HG02642 (cell line): ENCODE results near the gene ZYG11A.
"Not testable (repeated sequence)": the region's sequence is repeated elsewhere in the genome, so short reads cannot be mapped to it uniquely, and the experiment has no call there.

Experiments used
- ATAC-seq: cut with Tn5 transposase; IDR thresholded peaks from one replicate; pipeline ENCODE4 v1.9.1; 2021; ENCODE audit warnings: mild to moderate bottlenecking; ENCODE audit not compliant: unreplicated experiment, poor library complexity

The ZYG11A gene

DNA sequence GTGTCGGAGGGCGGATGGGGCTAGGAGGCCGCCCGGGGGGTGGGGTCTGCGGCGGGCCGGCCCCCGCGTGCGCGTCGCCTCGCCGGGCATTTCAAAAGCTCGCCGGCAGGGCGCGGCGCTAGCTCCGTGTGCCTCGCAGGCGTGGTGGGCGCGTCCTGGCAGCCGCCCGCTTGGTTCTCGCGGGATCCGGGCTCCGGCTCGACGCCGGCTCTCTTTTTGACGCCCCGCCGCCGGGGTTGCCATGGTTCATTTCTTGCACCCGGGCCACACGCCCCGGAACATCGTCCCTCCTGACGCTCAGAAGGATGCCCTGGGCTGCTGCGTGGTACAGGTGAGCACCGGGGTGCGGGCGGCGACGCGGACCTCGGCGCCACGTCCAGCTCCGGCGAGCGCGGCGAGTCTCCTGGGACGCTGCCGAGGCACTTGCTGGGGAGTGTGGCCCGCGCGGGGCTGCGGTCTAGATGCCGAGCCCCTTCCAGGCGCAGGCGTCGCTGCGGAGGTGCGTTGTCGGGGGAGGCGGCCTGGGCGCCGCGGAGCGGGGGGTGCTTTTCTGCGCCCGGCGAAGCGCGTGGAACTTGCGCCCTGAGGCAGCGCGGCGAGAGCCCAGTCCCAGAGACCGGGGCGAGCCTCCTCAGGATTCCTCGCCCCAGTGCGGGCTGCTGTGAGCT, at the start of gene ZYG11A:
TSS of gene ZYG11A (plus strand) at position 118 of the 668 bp plus-strand sequence. CDS start at position 242, 124 bp downstream.
- peak; percentile 92 for ATAC-seq

GRCh38 chr1:52793717-52794116, 48.8 kb upstream of the ZYG11A start:
- ATAC-seq = not testable (repeated sequence)

DNA sequence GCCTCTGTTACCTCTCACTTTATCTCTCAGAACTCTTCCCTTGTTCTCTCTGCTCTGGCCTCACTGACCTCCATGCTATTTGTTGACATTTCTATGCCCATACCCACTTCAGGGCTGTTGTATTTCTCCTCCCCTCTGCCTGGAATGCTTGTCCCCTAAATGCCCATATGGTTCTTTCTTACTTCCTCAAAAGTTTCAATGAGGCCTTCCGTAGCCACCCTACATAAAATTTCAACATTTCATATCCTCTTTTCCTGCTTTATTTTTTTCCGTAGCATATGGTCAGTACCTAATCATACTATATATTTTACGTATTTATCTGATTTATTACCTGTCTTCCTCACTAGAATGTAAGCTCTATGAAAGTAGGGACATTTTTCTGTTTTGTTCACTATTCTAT, 47.1 kb upstream of the ZYG11A start:
- ATAC-seq = no peak

- no peak for ATAC-seq
Measured at GRCh38 chr1:52798331-52798730, 44.2 kb upstream of the ZYG11A start.

GRCh38 chr1:52801011-52801410, 41.5 kb upstream of the ZYG11A start:
- no peak for ATAC-seq

GRCh38 chr1:52804083-52804482, 38.5 kb upstream of the ZYG11A start:
- ATAC-seq = not testable (repeated sequence)

DNA sequence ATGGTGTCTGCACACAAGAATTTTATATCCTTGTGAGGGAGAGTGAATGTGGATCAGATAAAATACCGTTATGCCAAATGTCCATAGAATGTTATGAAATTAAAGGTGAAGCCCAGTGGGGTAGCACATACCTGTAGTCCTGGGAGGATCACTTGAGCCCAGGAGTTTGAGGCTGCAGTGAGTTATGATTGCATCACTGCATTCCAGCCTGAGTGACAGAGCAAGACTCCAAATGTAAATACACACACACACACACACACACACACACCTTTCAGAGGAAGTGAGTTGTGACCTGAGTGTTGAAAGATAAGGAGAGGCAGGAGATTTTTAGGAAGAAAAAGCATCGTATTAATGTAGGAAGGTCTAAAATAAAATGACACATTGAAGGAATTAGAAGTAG, 28.1 kb upstream of the ZYG11A start:
- ATAC-seq = no peak

DNA sequence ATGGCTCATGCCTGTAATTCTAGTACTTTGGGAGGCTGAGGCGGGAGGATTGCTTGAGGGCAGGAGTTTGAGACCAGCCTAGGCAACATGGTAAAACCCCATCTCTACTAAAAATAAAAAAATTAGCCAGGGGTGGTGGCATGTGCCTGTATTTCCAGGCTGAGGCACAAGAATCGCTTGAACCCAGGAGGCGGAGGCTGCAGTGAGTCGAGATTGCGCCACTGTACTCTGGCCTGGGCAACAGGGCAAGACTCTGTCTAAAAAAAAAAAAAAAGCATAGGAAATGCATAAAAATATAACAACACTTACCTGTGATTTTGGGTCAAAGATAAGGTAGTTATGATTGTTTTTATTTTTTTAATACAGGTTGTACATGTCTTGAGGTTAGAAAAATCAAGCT, 21.7 kb upstream of the ZYG11A start:
- ATAC-seq = not testable (repeated sequence)

DNA sequence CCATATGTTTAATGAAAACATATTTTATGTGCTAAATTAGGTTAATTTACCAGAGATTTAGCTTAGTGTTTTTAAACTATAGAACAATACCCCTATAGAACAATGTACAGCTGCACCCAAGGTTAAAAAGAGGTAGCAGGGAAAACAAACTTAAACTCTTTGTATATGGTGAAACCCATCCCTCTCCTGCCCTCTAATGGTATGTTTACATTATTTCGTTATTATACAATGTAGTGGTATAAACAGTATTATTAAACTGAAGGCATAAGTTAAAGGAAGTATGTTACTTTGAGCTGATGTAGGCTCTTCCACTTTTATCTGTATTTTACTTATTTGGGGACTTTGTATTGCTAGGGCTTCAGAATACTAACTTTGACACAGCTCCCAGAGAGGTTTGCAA, 16.7 kb upstream of the ZYG11A start:
- ATAC-seq = no peak

- ATAC-seq = no peak
Measured at GRCh38 chr1:52834798-52835197, 7.8 kb upstream of the ZYG11A start.

DNA sequence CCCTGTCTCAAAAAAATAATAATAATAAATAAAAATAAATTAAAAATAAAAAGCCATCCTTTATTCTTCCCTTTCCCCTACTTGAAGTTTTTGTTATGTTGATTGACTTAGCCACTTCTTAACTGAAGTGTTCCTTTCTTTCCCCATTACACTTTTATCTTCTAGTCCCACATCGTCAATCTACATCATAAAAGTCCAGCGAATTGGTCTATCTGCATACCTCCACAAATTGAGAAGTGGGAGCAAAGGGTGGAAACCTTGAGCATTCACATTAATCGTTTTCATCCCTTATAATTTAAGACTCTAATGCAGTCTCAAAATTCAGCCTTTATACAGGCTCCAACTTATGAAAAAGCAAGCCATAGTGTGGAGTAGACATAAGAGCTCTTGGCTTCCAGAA, 6.5 kb upstream of the ZYG11A start:
- no peak for ATAC-seq

GRCh38 chr1:52839175-52839574, 3.4 kb upstream of the ZYG11A start:
- ATAC-seq = not testable (repeated sequence)

GRCh38 chr1:52845119-52845518, 2.6 kb downstream of the ZYG11A start:
- ATAC-seq = not testable (repeated sequence)

DNA sequence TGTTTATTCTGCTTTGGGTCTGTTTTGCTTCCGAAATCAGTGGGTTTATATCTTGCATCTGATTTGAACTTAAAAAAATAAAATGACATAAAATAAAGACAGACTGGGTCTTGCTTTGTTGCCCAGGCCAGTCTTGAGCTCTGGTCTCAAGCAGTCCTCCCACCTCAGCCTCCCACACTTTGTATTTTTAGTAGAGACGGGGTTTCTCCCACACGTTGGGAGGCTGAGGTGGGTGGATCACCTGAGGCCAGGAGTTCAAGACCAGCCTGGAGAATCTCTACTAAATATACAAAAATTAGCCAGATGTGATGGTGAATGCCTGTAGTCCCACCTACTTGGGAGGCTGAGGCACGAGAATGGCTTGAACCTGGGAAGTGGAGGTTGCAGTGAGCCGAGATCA, 5.9 kb downstream of the ZYG11A start:
- no peak for ATAC-seq

- ATAC-seq = no peak
Measured at GRCh38 chr1:52850951-52851350, 8.4 kb downstream of the ZYG11A start.

DNA sequence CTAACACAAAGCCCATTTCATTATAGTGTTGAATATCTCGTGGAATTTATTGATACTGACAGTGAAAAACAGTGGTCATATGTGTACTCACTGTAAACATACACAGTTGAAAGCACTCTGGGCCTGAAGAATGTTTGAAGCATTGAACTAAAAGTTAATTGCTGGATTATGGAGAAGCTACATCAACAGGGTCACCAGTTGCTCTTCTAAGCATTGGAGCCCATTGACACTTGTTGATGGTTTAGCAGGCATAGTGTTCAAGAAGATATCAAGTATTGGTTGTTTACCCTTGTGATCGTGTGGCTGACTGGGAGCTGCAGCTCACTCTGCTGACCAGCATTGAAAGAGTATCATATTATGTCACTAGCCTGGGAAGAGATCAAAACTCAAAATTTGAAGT, 10.3 kb downstream of the ZYG11A start:
- no peak for ATAC-seq

DNA sequence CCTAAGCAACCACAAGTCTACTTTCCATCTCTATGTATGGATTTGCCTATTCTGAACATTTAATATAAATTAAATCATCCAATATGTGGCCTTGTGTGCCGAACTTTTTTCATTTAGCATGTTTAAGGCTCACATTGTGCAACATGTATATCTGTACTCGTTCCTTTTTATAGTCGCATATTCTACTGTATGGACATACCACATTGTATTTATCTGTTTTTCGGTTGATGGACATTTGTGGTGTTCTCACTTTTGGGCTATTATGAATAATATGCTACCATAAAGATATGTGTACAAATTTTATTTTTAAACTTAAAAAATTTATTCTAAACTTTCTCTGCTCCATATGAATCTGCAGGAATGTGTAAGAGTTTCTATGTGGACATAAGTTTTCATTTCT, 13.0 kb downstream of the ZYG11A start:
- no peak for ATAC-seq

GRCh38 chr1:52856026-52856425, 13.5 kb downstream of the ZYG11A start:
- ATAC-seq = no peak

GRCh38 chr1:52857443-52857842, 14.9 kb downstream of the ZYG11A start:
- no peak for ATAC-seq

DNA sequence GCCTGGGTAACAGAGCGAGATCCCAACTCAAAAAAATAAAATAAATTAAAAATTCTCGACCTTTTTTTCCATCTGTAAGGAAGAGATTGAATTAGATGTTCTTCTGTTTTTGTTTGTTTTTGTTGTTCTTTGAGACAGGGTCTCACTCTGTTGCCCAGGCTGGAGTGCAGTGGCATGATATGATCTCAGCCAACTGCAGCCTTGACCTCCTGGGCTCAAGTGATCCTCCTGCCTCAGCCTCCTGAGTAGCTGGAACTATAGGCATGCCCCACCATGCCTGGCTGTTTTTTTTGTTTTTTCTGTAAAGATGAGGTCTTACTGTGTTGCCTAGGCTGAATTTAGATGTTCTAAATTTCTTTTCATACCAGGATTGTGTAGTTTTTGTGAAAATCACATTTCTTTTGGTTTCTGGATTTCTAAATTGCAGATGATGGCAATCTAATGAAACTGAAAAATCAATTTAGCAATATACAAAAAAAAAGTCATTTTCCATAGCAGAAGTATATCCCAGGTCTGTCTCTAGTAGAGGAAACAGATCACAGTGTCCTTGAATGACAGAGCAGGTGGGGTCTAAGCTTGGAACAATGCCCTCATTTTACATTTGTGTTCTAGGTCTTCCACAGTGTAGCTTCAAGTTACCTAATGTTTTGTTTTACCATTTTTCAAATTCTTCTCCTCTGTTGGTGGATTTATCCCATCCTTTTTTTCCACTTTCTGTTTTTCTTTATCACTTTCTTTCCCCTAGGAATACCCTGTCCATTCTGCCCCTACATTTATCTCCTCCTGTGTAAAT, 20.3 kb downstream of the ZYG11A start:
- ATAC-seq = no peak

- peak; percentile 89 for ATAC-seq
Measured at GRCh38 chr1:52867087-52867863, 24.7 kb downstream of the ZYG11A start.
